Neural crest cell (in vitro differentiated cells): Measurements from ENCODE around the gene ZMIZ1. TPM values are rescaled to one million over a fixed set of nuclear protein-coding genes. Genes with fewer than 3 reads are reported as not detected.

ENCODE experiments used
- DNase-seq: peaks from one replicate; pipeline ENCODE4 v3.0.0; 2021; ENCODE audit warnings: low read depth, mixed read lengths, low spot score
- H3K27ac Mint-ChIP-seq: one replicate; pipeline ENCODE4 v1.8.0; 2021; ENCODE audit warnings: mild to moderate bottlenecking, mixed read lengths; ENCODE audit not compliant: unreplicated experiment
- H3K27me3 Mint-ChIP-seq: 2 replicates; pipeline ENCODE4 v1.8.0; 2021; ENCODE audit warnings: low read depth, mild to moderate bottlenecking, mixed read lengths
- H3K36me3 Mint-ChIP-seq: 2 replicates; pipeline ENCODE4 v1.8.0; 2021; ENCODE audit warnings: low read depth, mild to moderate bottlenecking, mixed read lengths
- H3K4me1 Mint-ChIP-seq: 2 replicates; pipeline ENCODE4 v1.8.0; 2021; ENCODE audit warnings: mixed read lengths
- H3K4me3 Mint-ChIP-seq: one replicate; pipeline ENCODE4 v1.8.0; 2021; ENCODE audit warnings: mild to moderate bottlenecking, mixed read lengths
- H3K9me3 Mint-ChIP-seq: 2 replicates; pipeline ENCODE4 v1.8.0; 2021; ENCODE audit warnings: mixed read lengths
- total RNA-seq: library from RNA; stranded (reverse); gene quantifications from 2 replicates; pipeline ENCODE4 v1.2.1, GENCODE V29; 2021
- TF ChIP-seq, protein P1 (sequence below): fragments of 200-600 bp; sonication (generic); conservative IDR thresholded peaks from 2 replicates; pipeline ENCODE4 v1.5.0; 2021; ENCODE audit warnings: antibody characterized with exemption, mild to moderate bottlenecking

ZMIZ1 gene
- total RNA-seq, 1 donor from 2014 or later = 92.0 TPM

GRCh38 chr10:79145517-79146470 lies 77.0 kb downstream of the ZMIZ1 start:
- no peaks in the 10 kb centered on the region for H3K9me3 Mint-ChIP-seq
- TF ChIP-seq, protein P1, sequence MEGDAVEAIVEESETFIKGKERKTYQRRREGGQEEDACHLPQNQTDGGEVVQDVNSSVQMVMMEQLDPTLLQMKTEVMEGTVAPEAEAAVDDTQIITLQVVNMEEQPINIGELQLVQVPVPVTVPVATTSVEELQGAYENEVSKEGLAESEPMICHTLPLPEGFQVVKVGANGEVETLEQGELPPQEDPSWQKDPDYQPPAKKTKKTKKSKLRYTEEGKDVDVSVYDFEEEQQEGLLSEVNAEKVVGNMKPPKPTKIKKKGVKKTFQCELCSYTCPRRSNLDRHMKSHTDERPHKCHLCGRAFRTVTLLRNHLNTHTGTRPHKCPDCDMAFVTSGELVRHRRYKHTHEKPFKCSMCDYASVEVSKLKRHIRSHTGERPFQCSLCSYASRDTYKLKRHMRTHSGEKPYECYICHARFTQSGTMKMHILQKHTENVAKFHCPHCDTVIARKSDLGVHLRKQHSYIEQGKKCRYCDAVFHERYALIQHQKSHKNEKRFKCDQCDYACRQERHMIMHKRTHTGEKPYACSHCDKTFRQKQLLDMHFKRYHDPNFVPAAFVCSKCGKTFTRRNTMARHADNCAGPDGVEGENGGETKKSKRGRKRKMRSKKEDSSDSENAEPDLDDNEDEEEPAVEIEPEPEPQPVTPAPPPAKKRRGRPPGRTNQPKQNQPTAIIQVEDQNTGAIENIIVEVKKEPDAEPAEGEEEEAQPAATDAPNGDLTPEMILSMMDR = no peak
- H3K4me1 Mint-ChIP-seq = peaks cover 51% of the 10 kb centered on the region
- H3K4me3 Mint-ChIP-seq = no peak overlapping the region
- no peaks in the 10 kb centered on the region for H3K36me3 Mint-ChIP-seq
- no peaks in the 10 kb centered on the region for H3K27me3 Mint-ChIP-seq
- peak overlapping the region; percentile 62 for H3K27ac Mint-ChIP-seq
- DNase-seq = no peak

DNA sequence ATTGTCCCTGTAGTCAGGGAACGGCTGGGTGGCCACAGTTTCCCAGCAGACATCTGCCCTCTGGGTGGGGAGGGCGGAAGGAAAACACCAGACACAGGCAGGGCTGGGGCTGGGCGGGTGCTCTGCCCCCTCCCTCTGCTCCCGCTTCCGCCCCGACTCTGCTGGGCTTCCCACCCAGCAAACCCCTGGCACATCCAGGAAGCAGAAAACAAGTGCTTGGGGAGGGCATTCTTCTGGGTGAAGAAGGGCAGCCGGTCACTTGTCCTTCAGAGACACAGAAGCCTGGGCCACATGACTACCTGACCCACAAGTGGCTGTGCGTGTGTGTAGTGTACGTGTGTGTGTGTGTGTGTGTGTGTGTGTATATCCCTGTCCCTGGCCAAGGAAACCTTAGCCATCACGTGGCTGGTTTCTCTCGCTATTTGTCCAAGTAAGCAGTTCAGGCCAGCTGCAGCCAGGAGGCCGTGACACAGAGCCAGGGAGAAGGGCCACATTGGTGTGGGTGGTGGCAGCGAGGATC lies 77.9 kb downstream of the ZMIZ1 start:
- H3K36me3 Mint-ChIP-seq = no peaks in the 10 kb centered on the region
- H3K27ac Mint-ChIP-seq = no peak overlapping the region
- TF ChIP-seq, protein P1 = no peak
- H3K9me3 Mint-ChIP-seq = no peaks in the 10 kb centered on the region
- H3K27me3 Mint-ChIP-seq = no peaks in the 10 kb centered on the region
- no peak overlapping the region for H3K4me3 Mint-ChIP-seq
- peaks cover 49% of the 10 kb centered on the region for H3K4me1 Mint-ChIP-seq
- no peak for DNase-seq

DNA sequence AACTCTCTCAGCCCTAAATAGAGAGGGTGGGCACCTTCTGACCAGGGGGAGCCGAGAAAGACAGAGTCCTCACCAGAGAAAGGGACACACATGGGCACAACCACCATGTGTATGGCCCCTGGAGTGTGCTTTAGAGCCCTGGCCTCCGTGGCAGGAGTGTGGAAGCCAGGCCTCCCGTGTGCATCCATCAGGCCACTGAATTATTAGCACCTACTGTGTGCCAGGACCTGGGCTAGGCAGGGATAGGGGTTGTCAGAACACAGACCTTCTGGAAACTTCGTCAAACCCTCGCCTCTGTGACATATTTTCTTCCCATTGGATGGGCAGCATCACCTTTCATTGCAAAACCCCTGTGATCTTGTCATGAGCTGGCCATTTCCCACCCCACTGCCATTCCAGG lies 78.5 kb downstream of the ZMIZ1 start:
- Mint-ChIP-seq H3K9me3 (no peaks in the 10 kb centered on the region), H3K27ac (no peak overlapping the region), H3K36me3 (no peaks in the 10 kb centered on the region), H3K4me3 (no peak overlapping the region), H3K4me1 (peaks cover 43% of the 10 kb centered on the region), H3K27me3 (no peaks in the 10 kb centered on the region)
- TF ChIP-seq, protein P1 = no peak
- DNase-seq = no peak

DNA sequence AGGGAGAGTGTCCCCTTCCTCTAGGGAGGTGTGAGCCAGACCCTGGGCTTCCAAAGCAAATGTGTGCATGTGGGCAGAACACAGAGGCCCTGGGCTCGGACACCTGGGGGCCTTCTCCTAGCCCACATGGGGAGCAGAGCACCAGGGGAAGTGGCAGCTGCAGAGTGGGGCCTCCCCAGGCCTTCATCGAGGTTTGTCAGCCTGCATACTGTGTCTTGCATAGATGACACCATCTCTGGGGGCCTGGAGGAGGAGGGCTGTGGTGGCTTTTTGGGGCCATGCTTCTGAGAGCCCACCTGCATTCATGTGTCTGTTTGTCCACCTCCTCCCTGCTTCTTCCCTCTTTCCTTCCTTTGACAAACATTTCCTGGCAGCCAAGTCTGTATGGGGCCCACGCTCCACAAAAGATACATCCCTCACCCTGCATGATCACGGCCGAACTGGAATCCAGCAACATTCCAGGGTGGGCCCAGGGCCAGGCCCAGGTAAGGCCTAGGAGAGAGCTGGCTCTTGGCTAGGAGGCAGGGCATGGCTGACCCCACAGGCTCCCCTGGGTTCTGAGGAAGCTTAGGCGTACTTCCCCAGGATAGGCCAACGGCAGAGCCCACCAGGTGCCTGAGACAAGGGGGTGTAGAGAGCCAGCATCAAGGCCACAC lies 79.2 kb downstream of the ZMIZ1 start:
- no peaks in the 10 kb centered on the region for H3K36me3 Mint-ChIP-seq
- TF ChIP-seq, protein P1 = no peak
- peaks cover 43% of the 10 kb centered on the region for H3K4me1 Mint-ChIP-seq
- H3K4me3 Mint-ChIP-seq = no peak overlapping the region
- no peaks in the 10 kb centered on the region for H3K27me3 Mint-ChIP-seq
- peak overlapping the region; percentile 12 for H3K27ac Mint-ChIP-seq
- no peaks in the 10 kb centered on the region for H3K9me3 Mint-ChIP-seq
- no peak for DNase-seq

DNA sequence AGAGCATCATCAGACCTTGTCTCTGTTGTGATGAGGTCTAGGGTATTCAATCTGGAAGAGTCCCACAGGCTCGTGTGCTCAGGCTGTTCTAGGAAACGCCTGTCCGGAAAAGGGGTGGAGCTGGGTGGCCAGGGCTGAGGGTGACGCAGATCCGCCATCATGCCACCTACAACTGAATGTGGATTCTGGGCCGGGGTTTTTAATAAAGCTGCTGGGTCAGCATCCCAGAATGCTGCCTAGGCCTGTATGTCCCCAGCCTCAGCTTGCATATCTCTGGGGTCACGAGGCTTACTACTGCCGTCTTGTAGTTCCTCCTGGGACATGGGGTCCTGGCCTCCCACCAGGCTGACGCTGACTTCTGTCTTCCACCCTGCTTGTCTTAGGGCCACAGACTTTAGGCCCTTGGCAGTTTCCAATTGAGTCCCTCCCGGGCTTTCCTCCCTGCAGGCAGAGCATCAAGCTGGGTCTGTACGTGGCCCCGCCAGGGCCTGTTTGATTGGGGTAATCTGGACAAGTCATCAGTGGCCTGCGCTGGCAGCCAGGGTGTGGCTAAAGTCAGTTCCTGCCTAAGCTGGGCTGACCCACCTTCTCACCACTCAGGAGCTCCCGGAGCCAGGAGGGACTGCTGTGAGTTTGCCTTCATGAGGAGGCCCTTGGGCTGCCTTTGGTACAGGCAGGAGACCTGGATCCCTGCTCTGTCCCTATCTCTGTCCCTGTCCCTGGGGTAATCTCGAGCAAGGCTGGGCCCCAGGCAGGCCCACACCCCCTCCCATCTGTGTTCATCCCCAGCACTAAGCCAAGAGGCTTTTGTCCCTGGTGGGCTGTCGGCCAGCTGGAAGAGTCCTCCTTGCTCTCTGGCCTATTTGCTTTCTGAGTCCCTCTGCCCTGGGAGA lies 79.9 kb downstream of the ZMIZ1 start:
- H3K27ac Mint-ChIP-seq = peak overlapping the region; percentile 75
- DNase-seq = no peak

More for the DNA sequence above, 79.9 kb downstream of the ZMIZ1 start:
- no peaks in the 10 kb centered on the region for H3K36me3 Mint-ChIP-seq
- H3K27me3 Mint-ChIP-seq = no peaks in the 10 kb centered on the region
- no peaks in the 10 kb centered on the region for H3K9me3 Mint-ChIP-seq
- H3K4me3 Mint-ChIP-seq = no peak overlapping the region
- H3K4me1 Mint-ChIP-seq = peaks cover 43% of the 10 kb centered on the region
- TF ChIP-seq, protein P1 = no peak
